H1 (cell line): ENCODE data around the gene DNMT1. TPM values are rescaled to one million over a fixed set of nuclear protein-coding genes. Genes with fewer than 3 reads are reported as not detected.

Experiments
- microRNA-seq, 2 experiments: library from miRNA; unstranded; fragments of <30 nt; microRNA quantifications; one replicate each; pipeline versions ENCODE4 to v1.2.0, GENCODE V29; 2016 to 2020; ENCODE audit warnings: borderline microRNAs expressed in 2 of 2, borderline number of aligned reads in 2 of 2, borderline replicate concordance in 1 of 2
- polyA plus RNA-seq, 7 experiments: library from polyadenylated mRNA; depleted of rRNA in 3 of 7; stranded (reverse) in 5 of 7; unstranded in 2 of 7; fragments of >200 nt in 5 of 7; fragments of 200-250 nt in 2 of 7; gene quantifications; 1 replicate in 5 of 7; 2 replicates in 1 of 7; 4 replicates in 1 of 7; pipeline versions ENCODE4 v1.2.1 to v1.2.3, GENCODE V29; 2011 to 2013; ENCODE audit warnings: missing spikeins in 2 of 7, mixed read lengths in 2 of 7
- small RNA-seq: library from polyadenylated mRNA; stranded (forward); fragments of <200 nt; extraction: miRNeasy Mini kit (QIAGEN cat#:217004); gene quantifications from one replicate; pipeline ENCODE3, GENCODE V24; 2013; ENCODE audit not compliant: insufficient read depth
- total RNA-seq: library from RNA; stranded (reverse); fragmentation: NEBNext Ultra II Directional; extraction: Animal tissue kit (Norgen Biotek cat#: 25700); gene quantifications from 2 replicates; pipeline ENCODE4 v1.2.1, GENCODE V29; 2021

Gene DNMT1
- total and polyA plus RNA-seq, 2 of the 8 experiments (the other 6 are each of a cell fraction or from before 2014, with no cell fraction given): 101 to 210 TPM

Small RNAs within 50 kb of the gene (microRNA-seq; reads per million reads assigned to microRNA genes)
- 0 reads per million in 2 experiments for gene MIR4322

Small RNAs within 50 kb of the gene (small RNA-seq; reads per million reads assigned to genes)
- gene MIR4322 (not detected), gene SNORD105 (126 reads per million, percentile 98 among the genes with 10 or more reads in this experiment), gene SNORD105B (86.9 reads per million, percentile 97 among the genes with 10 or more reads in this experiment)

Other genes starting within 250 kb of the DNMT1 start
- gene COL5A3, start 184.4 kb downstream of the DNMT1 start, total RNA-seq: 0.74 and 0.75 TPM in 2 replicates
- 0.67 and 1.2 TPM in 2 replicates for gene COL5A3, start 184.4 kb downstream of the DNMT1 start, polyA plus RNA-seq (2011; rRNA removed)
- not detected in 2 replicates for gene RDH8, start 181.5 kb downstream of the DNMT1 start, total RNA-seq
- 0.38 and 0.58 TPM in 2 replicates for gene RDH8, start 181.5 kb downstream of the DNMT1 start, polyA plus RNA-seq (2011; rRNA removed)
- 24.5 and 25.3 TPM in 2 replicates for gene SHFL, start 108.6 kb downstream of the DNMT1 start, total RNA-seq
- 37.1 and 47.0 TPM in 2 replicates for gene SHFL, start 108.6 kb downstream of the DNMT1 start, polyA plus RNA-seq (2011; rRNA removed)
- gene ANGPTL6, start 92.3 kb downstream of the DNMT1 start, total RNA-seq: not detected in 2 replicates
- 0.20 and 0.38 TPM in 2 replicates for gene ANGPTL6, start 92.3 kb downstream of the DNMT1 start, polyA plus RNA-seq (2011; rRNA removed)
- 72.6 and 74.4 TPM in 2 replicates for gene PPAN, start 88.6 kb downstream of the DNMT1 start, total RNA-seq
- 48.8 and 74.7 TPM in 2 replicates for gene PPAN, start 88.6 kb downstream of the DNMT1 start, polyA plus RNA-seq (2011; rRNA removed)
- 17.8 and 18.0 TPM in 2 replicates for gene P2RY11, start 83.3 kb downstream of the DNMT1 start, total RNA-seq
- gene P2RY11, start 83.3 kb downstream of the DNMT1 start, polyA plus RNA-seq (2011; rRNA removed): 9.2 and 16.2 TPM in 2 replicates
- gene EIF3G, start 75.1 kb downstream of the DNMT1 start, total RNA-seq: 281 and 284 TPM in 2 replicates
- 238 and 426 TPM in 2 replicates for gene EIF3G, start 75.1 kb downstream of the DNMT1 start, polyA plus RNA-seq (2011; rRNA removed)
- 18.7 and 19.4 TPM in 2 replicates for gene S1PR2, start 36.4 kb upstream of the DNMT1 start, total RNA-seq
- 16.2 and 17.5 TPM in 2 replicates for gene S1PR2, start 36.4 kb upstream of the DNMT1 start, polyA plus RNA-seq (2011; rRNA removed)
- 82.3 and 90.7 TPM in 2 replicates for gene MRPL4, start 57.3 kb upstream of the DNMT1 start, total RNA-seq
- gene MRPL4, start 57.3 kb upstream of the DNMT1 start, polyA plus RNA-seq (2011; rRNA removed): 187 and 282 TPM in 2 replicates
- gene ICAM1, start 76.2 kb upstream of the DNMT1 start, total RNA-seq: 3.8 and 4.0 TPM in 2 replicates
- gene ICAM1, start 76.2 kb upstream of the DNMT1 start, polyA plus RNA-seq (2011; rRNA removed): 5.2 and 9.4 TPM in 2 replicates
- 1.3 and 1.5 TPM in 2 replicates for gene ICAM4, start 92.0 kb upstream of the DNMT1 start, total RNA-seq
- 4.1 and 6.3 TPM in 2 replicates for gene ICAM4, start 92.0 kb upstream of the DNMT1 start, polyA plus RNA-seq (2011; rRNA removed)
- gene ICAM5, start 95.0 kb upstream of the DNMT1 start, total RNA-seq: 1.9 and 4.8 TPM in 2 replicates
- gene ICAM5, start 95.0 kb upstream of the DNMT1 start, polyA plus RNA-seq (2011; rRNA removed): 3.9 and 9.0 TPM in 2 replicates
- gene ZGLP1, start 114.9 kb upstream of the DNMT1 start, total RNA-seq: 4.6 and 5.1 TPM in 2 replicates
- 4.2 and 8.2 TPM in 2 replicates for gene ZGLP1, start 114.9 kb upstream of the DNMT1 start, polyA plus RNA-seq (2011; rRNA removed)
- gene FDX2, start 121.1 kb upstream of the DNMT1 start, total RNA-seq: 27.0 and 27.8 TPM in 2 replicates
- 64.4 and 80.2 TPM in 2 replicates for gene FDX2, start 121.1 kb upstream of the DNMT1 start, polyA plus RNA-seq (2011; rRNA removed)
- gene RAVER1, start 138.6 kb upstream of the DNMT1 start, total RNA-seq: 70.5 and 72.4 TPM in 2 replicates
- 5.7 and 17.1 TPM in 2 replicates for gene RAVER1, start 138.6 kb upstream of the DNMT1 start, polyA plus RNA-seq (2011; rRNA removed)
- gene ICAM3, start 144.7 kb upstream of the DNMT1 start, total RNA-seq: 16.5 TPM in 2 replicates
- 15.4 and 18.9 TPM in 2 replicates for gene ICAM3, start 144.7 kb upstream of the DNMT1 start, polyA plus RNA-seq (2011; rRNA removed)
- 40.8 and 42.7 TPM in 2 replicates for gene TYK2, start 185.6 kb upstream of the DNMT1 start, total RNA-seq
- gene TYK2, start 185.6 kb upstream of the DNMT1 start, polyA plus RNA-seq (2011; rRNA removed): 32.1 and 47.6 TPM in 2 replicates
- 162 and 164 TPM in 2 replicates for gene CDC37, start 208.6 kb upstream of the DNMT1 start, total RNA-seq
- 181 and 285 TPM in 2 replicates for gene CDC37, start 208.6 kb upstream of the DNMT1 start, polyA plus RNA-seq (2011; rRNA removed)
- 4.4 and 5.0 TPM in 2 replicates for gene PDE4A, start 225.6 kb upstream of the DNMT1 start, total RNA-seq
- gene PDE4A, start 225.6 kb upstream of the DNMT1 start, polyA plus RNA-seq (2011; rRNA removed): 2.0 and 3.4 TPM in 2 replicates